ENCODE data around the gene WBP1. TPM values are rescaled to one million over a fixed set of nuclear protein-coding genes. Genes with fewer than 3 reads are reported as not detected.
A peak's percentile ranks its signal among the peaks of the same experiment; 100 is the strongest.
"Not testable (repeated sequence)": the region's sequence is repeated elsewhere in the genome, so short reads cannot be mapped to it uniquely, and the experiment has no call there.

WBP1 gene
- total RNA-seq, 1 experiment from 2014 or later, result 64.4 TPM

DNA sequence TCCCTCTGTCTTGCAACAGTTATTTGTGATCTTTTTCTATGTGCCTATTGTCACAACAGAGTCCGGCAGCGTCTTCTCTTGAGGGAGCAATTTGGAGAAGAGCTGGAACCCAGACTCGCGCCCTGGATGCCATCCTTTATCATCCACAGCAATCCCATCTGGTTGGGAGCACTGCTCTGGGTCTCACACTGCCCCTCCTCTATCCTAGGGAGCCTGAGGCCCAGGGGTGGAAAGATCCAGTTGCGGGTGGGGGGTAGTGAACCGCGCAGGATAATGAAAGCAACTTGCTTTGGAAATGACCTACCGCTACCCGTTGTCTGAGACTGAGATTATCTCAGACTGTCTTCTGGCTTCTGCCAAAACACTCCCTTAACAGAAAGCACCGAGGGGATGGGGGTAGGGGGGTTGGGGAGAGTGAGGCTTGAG is 713 bp downstream of the WBP1 start:
- Histone ChIP-seq H3K4me3 (ENCODE audit: low read length) (peak overlapping the region; percentile 100), H3F3A (ENCODE audit: low read length, unreplicated experiment) (no peaks in the 10 kb centered on the region), H3K27ac (ENCODE audit: low read length) (peak overlapping the region; percentile 24; the same call in 1 of the 2 replicates), H3K9me2 (replicated peaks; ENCODE audit: low read length) (no peaks in the 10 kb centered on the region), H3K27me3 (ENCODE audit: low read length) (no peaks in the 10 kb centered on the region), H3K79me2 (ENCODE audit: low read length) (peaks cover 40% of the 10 kb centered on the region), H4K20me1 (ENCODE audit: low read length) (no peaks in the 10 kb centered on the region), H3K9me3 (ENCODE audit: low read length) (no peaks in the 10 kb centered on the region), H3K36me3 (ENCODE audit: low read depth, low read length) (peaks cover 5% of the 10 kb centered on the region; the same call in 1 of the 2 replicates), H3K4me2 (ENCODE audit: low read length) (peak overlapping the region; percentile 100), H3K9ac (ENCODE audit: low read length) (peak overlapping the region; percentile 84), H2AFZ (ENCODE audit: low read length) (0 out of 2 replicates have a peak overlapping the region, but pooled peaks have one; percentile 53), H3K4me1 (ENCODE audit: insufficient read depth, low read length) (peaks cover 27% of the 10 kb centered on the region)
- CTCF ChIA-PET, result no interaction called here
- POLR2A ChIA-PET (ENCODE audit: unreplicated experiment), result interaction anchor here (1.1 kb wide), 1 partner anchor 19 kb away, joined by 4 read pairs; no protein-coding TSS in a partner anchor
- BruUV-seq (replicated peaks), result no TSS peak
- intact Hi-C loops (cut with micrococcal nuclease), result loop anchor here (1.0 to 5.0 kb wide), 3 partner anchors 24 to 262 kb away; partner anchors contain the start of genes AUP1, HTRA2, MTHFD2 and TTC31
- no peak for TF ChIP-seq EZH2 (IDR thresholded peaks at IDR 0.05; ENCODE audit: low read length, unreplicated experiment)
- TF ChIP-seq, protein P1, sequence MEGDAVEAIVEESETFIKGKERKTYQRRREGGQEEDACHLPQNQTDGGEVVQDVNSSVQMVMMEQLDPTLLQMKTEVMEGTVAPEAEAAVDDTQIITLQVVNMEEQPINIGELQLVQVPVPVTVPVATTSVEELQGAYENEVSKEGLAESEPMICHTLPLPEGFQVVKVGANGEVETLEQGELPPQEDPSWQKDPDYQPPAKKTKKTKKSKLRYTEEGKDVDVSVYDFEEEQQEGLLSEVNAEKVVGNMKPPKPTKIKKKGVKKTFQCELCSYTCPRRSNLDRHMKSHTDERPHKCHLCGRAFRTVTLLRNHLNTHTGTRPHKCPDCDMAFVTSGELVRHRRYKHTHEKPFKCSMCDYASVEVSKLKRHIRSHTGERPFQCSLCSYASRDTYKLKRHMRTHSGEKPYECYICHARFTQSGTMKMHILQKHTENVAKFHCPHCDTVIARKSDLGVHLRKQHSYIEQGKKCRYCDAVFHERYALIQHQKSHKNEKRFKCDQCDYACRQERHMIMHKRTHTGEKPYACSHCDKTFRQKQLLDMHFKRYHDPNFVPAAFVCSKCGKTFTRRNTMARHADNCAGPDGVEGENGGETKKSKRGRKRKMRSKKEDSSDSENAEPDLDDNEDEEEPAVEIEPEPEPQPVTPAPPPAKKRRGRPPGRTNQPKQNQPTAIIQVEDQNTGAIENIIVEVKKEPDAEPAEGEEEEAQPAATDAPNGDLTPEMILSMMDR (conservative IDR thresholded peaks at IDR 0.05; ENCODE audit: low read depth, low read length), result no peak
- ATAC-seq (no peak), DNase-seq (no peak)

DNA sequence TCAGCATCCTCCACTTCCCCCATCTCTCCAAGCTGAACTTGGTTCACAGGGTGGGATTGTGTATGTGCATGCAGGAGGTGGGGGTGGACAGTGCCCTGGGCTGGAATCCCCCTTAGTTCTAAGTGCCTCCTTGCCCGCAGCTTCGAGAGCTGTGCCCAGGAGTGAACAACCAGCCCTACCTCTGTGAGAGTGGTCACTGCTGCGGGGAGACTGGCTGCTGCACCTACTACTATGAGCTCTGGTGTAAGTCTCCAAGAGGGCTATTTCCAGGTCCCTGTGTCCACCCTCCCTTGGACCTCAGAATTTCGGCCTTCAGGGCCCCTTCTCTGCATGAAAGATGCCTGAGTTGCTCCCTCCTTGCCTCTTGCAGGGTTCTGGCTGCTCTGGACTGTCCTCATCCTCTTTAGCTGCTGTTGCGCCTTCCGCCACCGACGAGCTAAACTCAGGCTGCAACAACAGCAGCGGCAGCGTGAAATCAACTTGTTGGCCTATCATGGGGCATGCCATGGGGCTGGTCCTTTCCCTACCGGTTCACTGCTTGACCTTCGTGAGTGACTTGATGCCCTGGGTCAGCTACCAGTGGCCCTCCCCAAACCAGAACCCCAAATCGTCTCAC is 1.4 kb downstream of the WBP1 start:
- ATAC-seq; H3K9me3 ChIP-seq (ENCODE audit: low read length); BruUV-seq (replicated peaks); CTCF ChIA-PET; H3K27me3 ChIP-seq (ENCODE audit: low read length); H3F3A ChIP-seq (ENCODE audit: low read length, unreplicated experiment); POLR2A ChIA-PET (ENCODE audit: unreplicated experiment); H3K9me2 ChIP-seq (replicated peaks; ENCODE audit: low read length); DNase-seq; H2AFZ ChIP-seq (ENCODE audit: low read length); H3K36me3 ChIP-seq (ENCODE audit: low read depth, low read length); H4K20me1 ChIP-seq (ENCODE audit: low read length); H3K9ac ChIP-seq (ENCODE audit: low read length); H3K27ac ChIP-seq (ENCODE audit: low read length): not testable (repeated sequence)
- Histone ChIP-seq H3K4me1 (ENCODE audit: insufficient read depth, low read length) (peaks cover 28% of the 10 kb centered on the region), H3K4me3 (ENCODE audit: low read length) (peak overlapping the region; percentile 100), H3K4me2 (ENCODE audit: low read length) (peak overlapping the region; percentile 100), H3K79me2 (ENCODE audit: low read length) (peaks cover 47% of the 10 kb centered on the region)
- intact Hi-C loops (cut with micrococcal nuclease), result loop anchor here (5.0 kb wide), 1 partner anchor 262 kb away; the partner anchor contains the start of gene MTHFD2

DNA sequence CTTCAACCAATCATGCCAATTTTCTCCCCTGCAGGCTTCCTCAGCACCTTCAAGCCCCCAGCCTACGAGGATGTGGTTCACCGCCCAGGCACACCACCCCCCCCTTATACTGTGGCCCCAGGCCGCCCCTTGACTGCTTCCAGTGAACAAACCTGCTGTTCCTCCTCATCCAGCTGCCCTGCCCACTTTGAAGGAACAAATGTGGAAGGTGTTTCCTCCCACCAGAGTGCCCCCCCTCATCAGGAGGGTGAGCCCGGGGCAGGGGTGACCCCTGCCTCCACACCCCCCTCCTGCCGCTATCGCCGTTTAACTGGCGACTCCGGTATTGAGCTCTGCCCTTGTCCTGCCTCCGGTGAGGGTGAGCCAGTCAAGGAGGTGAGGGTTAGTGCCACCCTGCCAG is 1.9 kb downstream of the WBP1 start:
- H3F3A ChIP-seq (ENCODE audit: low read length, unreplicated experiment); H2AFZ ChIP-seq (ENCODE audit: low read length); BruUV-seq (replicated peaks); H3K36me3 ChIP-seq (ENCODE audit: low read depth, low read length); H3K4me3 ChIP-seq (ENCODE audit: low read length); H3K9me3 ChIP-seq (ENCODE audit: low read length); CTCF ChIA-PET; H3K27ac ChIP-seq (ENCODE audit: low read length); DNase-seq; ATAC-seq; H3K27me3 ChIP-seq (ENCODE audit: low read length); intact Hi-C loops (cut with micrococcal nuclease); H4K20me1 ChIP-seq (ENCODE audit: low read length); H3K9me2 ChIP-seq (replicated peaks; ENCODE audit: low read length); H3K9ac ChIP-seq (ENCODE audit: low read length); POLR2A ChIA-PET (ENCODE audit: unreplicated experiment): not testable (repeated sequence)
- Histone ChIP-seq H3K4me1 (ENCODE audit: insufficient read depth, low read length) (peaks cover 28% of the 10 kb centered on the region), H3K79me2 (ENCODE audit: low read length) (peaks cover 50% of the 10 kb centered on the region), H3K4me2 (ENCODE audit: low read length) (0 out of 2 replicates have a peak overlapping the region, but pooled peaks have one; percentile 100)

All from PC-3 (cell line).